Lung (tissue), 12 donors: ENCODE measurements around the gene PAXX. TPM values are rescaled to one million over a fixed set of nuclear protein-coding genes. Genes with fewer than 3 reads are reported as not detected.

Experiments
- ATAC-seq: fragments of 200-7000 bp; cut with Tn5 transposase; one replicate; pipeline ENCODE4 v1.9.1; 2020; ENCODE audit warnings: moderate number of reproducible peaks; ENCODE audit not compliant: insufficient read depth, low FRiP score
- DNase-seq, 3 donors: peaks; one replicate each; pipeline ENCODE4 v3.0.0-alpha.2; 2013 to 2017
- H3K27ac ChIP-seq, 2 donors: one replicate each; pipeline ENCODE4 v1.5.1; 2013; ENCODE audit warnings: mild to moderate bottlenecking in 2 of 2, moderate library complexity in 2 of 2, control low read depth in 1 of 2, inconsistent platforms in 1 of 2, low read depth in 1 of 2, low read length in 1 of 2
- H3K27me3 ChIP-seq, 3 donors: one replicate each; pipeline ENCODE4 v1.5.1; 2013; ENCODE audit warnings: low read length in 2 of 3; ENCODE audit not compliant: control insufficient read depth in 3 of 3, insufficient read depth in 3 of 3
- H3K36me3 ChIP-seq, 4 donors: one replicate each; pipeline ENCODE4 v1.5.1; 2013; ENCODE audit warnings: low read length in 4 of 4, mild to moderate bottlenecking in 1 of 4, moderate library complexity in 1 of 4; ENCODE audit not compliant: control insufficient read depth in 4 of 4, insufficient read depth in 4 of 4
- H3K4me1 ChIP-seq, 5 donors: one replicate each; pipeline ENCODE4 v1.5.1; 2013; ENCODE audit warnings: low read length in 5 of 5, mild to moderate bottlenecking in 2 of 5, moderate library complexity in 1 of 5; ENCODE audit not compliant: control insufficient read depth in 5 of 5, insufficient read depth in 5 of 5
- H3K4me3 ChIP-seq: one replicate; pipeline ENCODE4 v1.5.1; 2013; ENCODE audit warnings: mild to moderate bottlenecking, control low read depth, moderate library complexity
- H3K9ac ChIP-seq, 2 donors: one replicate each; pipeline ENCODE4 v1.5.1; 2013; ENCODE audit warnings: low read length in 2 of 2, control low read depth in 1 of 2; ENCODE audit not compliant: insufficient read depth in 1 of 2
- H3K9me3 ChIP-seq, 4 donors: one replicate each; pipeline ENCODE4 v1.5.1; 2013; ENCODE audit warnings: low read length in 3 of 4, mild to moderate bottlenecking in 1 of 4, moderate library complexity in 1 of 4; ENCODE audit not compliant: control insufficient read depth in 4 of 4, insufficient read depth in 3 of 4
- WGBS, 2 donors: extraction: QIAGEN DNeasy Blood & Tissue Kit; methylation state at CpG; one replicate each; pipeline ENCODE4 v1.1.7; 2013; 5-methylcytosine and 5-hydroxymethylcytosine counted together
- polyA plus RNA-seq, 2 donors: library from polyadenylated mRNA; stranded (reverse); fragments of 200-250 nt; gene quantifications; one replicate each; pipeline ENCODE4 v1.2.1, GENCODE V29; 2013
- total RNA-seq, 2 donors: library from RNA; depleted of rRNA in 1 of 2; stranded (reverse); fragments of >200 nt in 1 of 2; gene quantifications; one replicate each; pipeline ENCODE4 v1.2.1, GENCODE V29; 2014 to 2021
- TF ChIP-seq, protein P1 (sequence below): IDR thresholded peaks from 2 replicates; pipeline ENCODE4 v1.5.1; 2012; ENCODE audit warnings: mild to moderate bottlenecking; ENCODE audit errors: control extremely low read depth, extremely low read depth
- donor health status: control.
- donor health status: control.
- donor health status: Bipolar disorder and iron deficiency.
- donor health status: healthy.
- donor health status: DM: yes; HTN: yes; CAD: no.

PAXX gene
- total and polyA plus RNA-seq, 4 donors: 16.6 to 172 (median 59.4) TPM

- Histone ChIP-seq H3K36me3 (peaks cover 0 to 67% (median 6%) of the 10 kb centered on the region in 4 donors), H3K9ac (no peak overlapping the region), H3K4me3 (no peak overlapping the region), H3K4me1 (no peaks in the 10 kb centered on the region), H3K9me3 (no peaks in the 10 kb centered on the region), H3K27ac (no peak overlapping the region), H3K27me3 (no peaks in the 10 kb centered on the region)
- TF ChIP-seq, protein P1, sequence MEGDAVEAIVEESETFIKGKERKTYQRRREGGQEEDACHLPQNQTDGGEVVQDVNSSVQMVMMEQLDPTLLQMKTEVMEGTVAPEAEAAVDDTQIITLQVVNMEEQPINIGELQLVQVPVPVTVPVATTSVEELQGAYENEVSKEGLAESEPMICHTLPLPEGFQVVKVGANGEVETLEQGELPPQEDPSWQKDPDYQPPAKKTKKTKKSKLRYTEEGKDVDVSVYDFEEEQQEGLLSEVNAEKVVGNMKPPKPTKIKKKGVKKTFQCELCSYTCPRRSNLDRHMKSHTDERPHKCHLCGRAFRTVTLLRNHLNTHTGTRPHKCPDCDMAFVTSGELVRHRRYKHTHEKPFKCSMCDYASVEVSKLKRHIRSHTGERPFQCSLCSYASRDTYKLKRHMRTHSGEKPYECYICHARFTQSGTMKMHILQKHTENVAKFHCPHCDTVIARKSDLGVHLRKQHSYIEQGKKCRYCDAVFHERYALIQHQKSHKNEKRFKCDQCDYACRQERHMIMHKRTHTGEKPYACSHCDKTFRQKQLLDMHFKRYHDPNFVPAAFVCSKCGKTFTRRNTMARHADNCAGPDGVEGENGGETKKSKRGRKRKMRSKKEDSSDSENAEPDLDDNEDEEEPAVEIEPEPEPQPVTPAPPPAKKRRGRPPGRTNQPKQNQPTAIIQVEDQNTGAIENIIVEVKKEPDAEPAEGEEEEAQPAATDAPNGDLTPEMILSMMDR: no peak
- WGBS, 2 donors: 96 to 97% methylated on average over 14 to 20 of the region's 20 CpGs
- ATAC-seq (no peak), DNase-seq (no peak)
These were observed 21.3 kb downstream of the PAXX start for GRCh38 chr9:137013571-137013940.

DNA sequence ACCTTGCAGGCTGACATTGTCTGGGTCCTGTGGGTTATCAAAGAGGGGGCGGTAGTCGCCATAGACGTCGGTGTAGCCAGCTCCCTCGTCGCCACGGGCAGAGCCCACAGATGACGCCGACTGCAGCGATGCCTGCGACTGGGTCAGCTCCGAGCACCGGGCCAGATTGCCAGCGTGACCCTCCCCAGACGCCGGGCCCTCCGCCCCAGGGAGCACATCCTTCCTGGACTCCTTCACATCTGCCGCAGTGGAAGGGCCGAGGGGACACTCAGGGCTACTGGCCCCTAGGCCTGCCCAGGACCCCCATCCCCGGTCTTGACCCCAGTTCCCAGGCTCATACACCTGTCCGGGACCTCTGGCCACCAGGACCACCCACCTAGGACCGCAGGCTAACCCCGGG is 21.9 kb downstream of the PAXX start:
- peaks cover 0 to 69% (median 7%) of the 10 kb centered on the region in 4 donors for H3K36me3 ChIP-seq
- 93 to 96% methylated on average over 23 of the region's 23 CpGs for WGBS, 2 donors
- H3K9ac ChIP-seq: no peak overlapping the region
- no peak overlapping the region for H3K4me3 ChIP-seq
- ATAC-seq: no peak
- no peaks in the 10 kb centered on the region for H3K9me3 ChIP-seq
- TF ChIP-seq, protein P1: no peak
- no peak for DNase-seq
- no peaks in the 10 kb centered on the region for H3K4me1 ChIP-seq
- H3K27me3 ChIP-seq: no peaks in the 10 kb centered on the region
- no peak overlapping the region for H3K27ac ChIP-seq

DNA sequence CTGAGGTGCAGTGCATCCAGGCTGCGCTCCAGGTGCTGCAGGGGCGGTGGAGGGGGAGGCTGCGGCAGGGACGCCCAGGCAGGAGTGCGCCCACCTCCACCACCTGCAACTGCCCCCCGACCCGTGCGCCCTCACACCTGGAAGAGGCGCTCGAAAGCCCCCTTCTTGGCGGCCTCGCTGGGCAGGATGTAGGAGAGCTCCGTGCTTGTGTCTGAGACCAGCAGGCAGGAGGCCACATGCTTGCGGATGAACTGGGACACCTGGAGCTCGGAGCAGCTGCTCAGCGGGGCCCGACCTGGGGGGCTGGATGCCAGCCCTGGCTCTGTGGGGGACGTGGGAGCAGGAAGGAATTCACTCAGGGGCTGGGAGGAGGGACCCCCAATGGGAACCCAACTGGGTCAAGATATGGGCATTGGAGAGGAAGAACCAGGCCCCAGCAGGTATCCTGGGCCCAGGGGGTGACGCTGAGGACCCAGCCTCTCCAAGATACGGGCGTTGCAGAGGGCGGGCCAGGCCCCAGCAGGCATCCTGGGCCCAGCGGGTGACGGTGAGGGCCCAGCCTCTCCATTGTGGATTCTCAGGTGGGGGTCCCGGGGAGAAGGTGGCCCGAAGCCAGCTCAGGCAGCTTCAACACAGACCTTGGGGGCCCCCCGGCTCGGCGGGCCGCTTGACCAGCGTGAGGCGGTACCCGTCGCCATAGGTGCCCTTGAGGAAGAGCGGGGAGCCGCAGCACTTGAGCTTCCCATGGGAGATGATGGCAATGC is 22.7 kb downstream of the PAXX start:
- Histone ChIP-seq H3K4me1 (no peaks in the 10 kb centered on the region), H3K36me3 (peaks cover 0 to 63% (median 7%) of the 10 kb centered on the region in 4 donors)

More for the DNA sequence above, 22.7 kb downstream of the PAXX start:
- no peak for ATAC-seq
- no peak overlapping the region for H3K4me3 ChIP-seq
- TF ChIP-seq, protein P1: no peak
- 95% methylated on average over 36 of the region's 36 CpGs for WGBS, 2 donors
- no peak overlapping the region for H3K9ac ChIP-seq
- no peaks in the 10 kb centered on the region for H3K27me3 ChIP-seq
- no peaks in the 10 kb centered on the region for H3K9me3 ChIP-seq
- H3K27ac ChIP-seq: no peak overlapping the region
- DNase-seq: no peak
